ENCODE data around the gene PTPN1. TPM values are rescaled to one million over a fixed set of nuclear protein-coding genes. Genes with fewer than 3 reads are reported as not detected.

Gene PTPN1
- total and polyA plus RNA-seq, 2 of the 13 experiments (the other 11 are each of a cell fraction or from before 2014, with no cell fraction given): 17.7 to 37.2 TPM

DNA sequence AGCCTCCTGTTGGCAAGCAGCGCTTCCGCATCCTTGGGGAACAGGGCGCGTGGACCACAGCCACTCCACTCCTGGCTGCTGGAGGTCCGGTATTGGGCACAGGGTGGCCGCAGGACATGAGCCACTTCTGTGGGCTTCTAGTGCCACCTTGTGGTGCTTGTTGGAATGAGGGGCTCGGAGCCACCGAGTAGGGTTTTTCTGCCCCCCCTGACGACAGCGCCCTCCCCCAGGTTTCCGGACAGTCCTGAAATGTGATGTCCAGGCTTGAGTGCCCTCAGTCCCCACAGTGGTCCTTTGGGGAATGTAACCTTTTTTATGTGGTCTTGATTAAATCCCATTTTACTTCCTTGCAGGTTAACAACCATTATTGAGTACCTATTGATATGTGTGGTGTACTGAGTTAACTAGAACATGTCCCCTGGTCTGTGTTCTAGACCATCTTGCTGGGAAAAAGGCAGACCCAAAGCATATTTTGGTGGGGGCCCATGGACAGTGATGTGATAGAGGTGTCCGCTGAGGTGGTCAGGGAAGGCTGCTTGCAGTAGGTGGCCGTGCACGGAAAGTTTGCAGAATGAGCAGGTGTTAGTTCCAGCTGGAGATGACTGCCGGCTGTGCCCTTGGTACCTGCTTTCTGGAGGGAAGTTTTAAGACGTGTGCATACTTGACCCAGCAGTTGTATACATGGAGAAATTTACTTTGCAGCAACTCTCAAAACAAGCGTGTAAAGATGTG, 70.0 kb downstream of the PTPN1 start (continued):
- TF ChIP-seq, protein P1, sequence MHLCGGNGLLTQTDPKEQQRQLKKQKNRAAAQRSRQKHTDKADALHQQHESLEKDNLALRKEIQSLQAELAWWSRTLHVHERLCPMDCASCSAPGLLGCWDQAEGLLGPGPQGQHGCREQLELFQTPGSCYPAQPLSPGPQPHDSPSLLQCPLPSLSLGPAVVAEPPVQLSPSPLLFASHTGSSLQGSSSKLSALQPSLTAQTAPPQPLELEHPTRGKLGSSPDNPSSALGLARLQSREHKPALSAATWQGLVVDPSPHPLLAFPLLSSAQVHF (CRISPR knock-in tag; IDR thresholded peaks at IDR 0.05): no peak
- TF ChIP-seq MAFF (IDR thresholded peaks at IDR 0.05; ENCODE audit: low read depth, low read length): no peak
- TF ChIP-seq U2AF2 (IDR thresholded peaks at IDR 0.05; ENCODE audit: low read depth, low read length): no peak
- TF ChIP-seq MIER3 (CRISPR knock-in tag; IDR thresholded peaks at IDR 0.05; ENCODE audit: borderline replicate concordance): no peak
- TF ChIP-seq, protein P2, sequence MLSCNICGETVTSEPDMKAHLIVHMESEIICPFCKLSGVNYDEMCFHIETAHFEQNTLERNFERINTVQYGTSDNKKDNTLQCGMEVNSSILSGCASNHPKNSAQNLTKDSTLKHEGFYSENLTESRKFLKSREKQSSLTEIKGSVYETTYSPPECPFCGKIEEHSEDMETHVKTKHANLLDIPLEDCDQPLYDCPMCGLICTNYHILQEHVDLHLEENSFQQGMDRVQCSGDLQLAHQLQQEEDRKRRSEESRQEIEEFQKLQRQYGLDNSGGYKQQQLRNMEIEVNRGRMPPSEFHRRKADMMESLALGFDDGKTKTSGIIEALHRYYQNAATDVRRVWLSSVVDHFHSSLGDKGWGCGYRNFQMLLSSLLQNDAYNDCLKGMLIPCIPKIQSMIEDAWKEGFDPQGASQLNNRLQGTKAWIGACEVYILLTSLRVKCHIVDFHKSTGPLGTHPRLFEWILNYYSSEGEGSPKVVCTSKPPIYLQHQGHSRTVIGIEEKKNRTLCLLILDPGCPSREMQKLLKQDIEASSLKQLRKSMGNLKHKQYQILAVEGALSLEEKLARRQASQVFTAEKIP (CRISPR knock-in tag; IDR thresholded peaks at IDR 0.05; ENCODE audit: borderline replicate concordance): no peak
- TF ChIP-seq ZNF331 (CRISPR knock-in tag; IDR thresholded peaks at IDR 0.05): peak; percentile 81
- TF ChIP-seq ZNF713 (CRISPR knock-in tag; IDR thresholded peaks at IDR 0.05): no peak
- 0 out of 2 replicates have a peak, but pooled peaks have one; percentile 22 for TF ChIP-seq ZNF614 (CRISPR knock-in tag; IDR thresholded peaks at IDR 0.05; ENCODE audit: borderline replicate concordance)
- TF ChIP-seq ZNF747 (CRISPR knock-in tag; IDR thresholded peaks at IDR 0.05; ENCODE audit: borderline replicate concordance): no peak
- TF ChIP-seq, protein P3, sequence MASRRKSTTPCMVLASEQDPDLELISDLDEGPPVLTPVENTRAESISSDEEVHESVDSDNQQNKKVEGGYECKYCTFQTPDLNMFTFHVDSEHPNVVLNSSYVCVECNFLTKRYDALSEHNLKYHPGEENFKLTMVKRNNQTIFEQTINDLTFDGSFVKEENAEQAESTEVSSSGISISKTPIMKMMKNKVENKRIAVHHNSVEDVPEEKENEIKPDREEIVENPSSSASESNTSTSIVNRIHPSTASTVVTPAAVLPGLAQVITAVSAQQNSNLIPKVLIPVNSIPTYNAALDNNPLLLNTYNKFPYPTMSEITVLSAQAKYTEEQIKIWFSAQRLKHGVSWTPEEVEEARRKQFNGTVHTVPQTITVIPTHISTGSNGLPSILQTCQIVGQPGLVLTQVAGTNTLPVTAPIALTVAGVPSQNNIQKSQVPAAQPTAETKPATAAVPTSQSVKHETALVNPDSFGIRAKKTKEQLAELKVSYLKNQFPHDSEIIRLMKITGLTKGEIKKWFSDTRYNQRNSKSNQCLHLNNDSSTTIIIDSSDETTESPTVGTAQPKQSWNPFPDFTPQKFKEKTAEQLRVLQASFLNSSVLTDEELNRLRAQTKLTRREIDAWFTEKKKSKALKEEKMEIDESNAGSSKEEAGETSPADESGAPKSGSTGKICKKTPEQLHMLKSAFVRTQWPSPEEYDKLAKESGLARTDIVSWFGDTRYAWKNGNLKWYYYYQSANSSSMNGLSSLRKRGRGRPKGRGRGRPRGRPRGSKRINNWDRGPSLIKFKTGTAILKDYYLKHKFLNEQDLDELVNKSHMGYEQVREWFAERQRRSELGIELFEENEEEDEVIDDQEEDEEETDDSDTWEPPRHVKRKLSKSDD (CRISPR knock-in tag; IDR thresholded peaks at IDR 0.05; ENCODE audit: low read depth): no peak
- TF ChIP-seq, protein P4, sequence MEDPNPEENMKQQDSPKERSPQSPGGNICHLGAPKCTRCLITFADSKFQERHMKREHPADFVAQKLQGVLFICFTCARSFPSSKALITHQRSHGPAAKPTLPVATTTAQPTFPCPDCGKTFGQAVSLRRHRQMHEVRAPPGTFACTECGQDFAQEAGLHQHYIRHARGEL (CRISPR knock-in tag; IDR thresholded peaks at IDR 0.05): peak; percentile 76; the same call in 1 of the 2 replicates
- TF ChIP-seq ARID2 (CRISPR knock-in tag; IDR thresholded peaks at IDR 0.05; ENCODE audit: borderline replicate concordance): no peak
- no peak for TF ChIP-seq ZNF577 (CRISPR knock-in tag; IDR thresholded peaks at IDR 0.05; ENCODE audit: borderline replicate concordance, low read depth)
- TF ChIP-seq, protein P5, sequence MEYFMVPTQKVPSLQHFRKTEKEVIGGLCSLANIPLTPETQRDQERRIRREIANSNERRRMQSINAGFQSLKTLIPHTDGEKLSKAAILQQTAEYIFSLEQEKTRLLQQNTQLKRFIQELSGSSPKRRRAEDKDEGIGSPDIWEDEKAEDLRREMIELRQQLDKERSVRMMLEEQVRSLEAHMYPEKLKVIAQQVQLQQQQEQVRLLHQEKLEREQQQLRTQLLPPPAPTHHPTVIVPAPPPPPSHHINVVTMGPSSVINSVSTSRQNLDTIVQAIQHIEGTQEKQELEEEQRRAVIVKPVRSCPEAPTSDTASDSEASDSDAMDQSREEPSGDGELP (IDR thresholded peaks at IDR 0.05; ENCODE audit: borderline replicate concordance, low read depth): no peak
- no peak for TF ChIP-seq SMAD9 (CRISPR knock-in tag; IDR thresholded peaks at IDR 0.05)
- TF ChIP-seq ZNF260 (CRISPR knock-in tag; IDR thresholded peaks at IDR 0.05; ENCODE audit: borderline replicate concordance, low read depth): no peak
- TF ChIP-seq CREM (IDR thresholded peaks at IDR 0.05): no peak
- no peak for TF ChIP-seq CREM (CRISPR knock-in tag; IDR thresholded peaks at IDR 0.05)
- no peak for TF ChIP-seq ZNF234 (CRISPR knock-in tag; conservative IDR thresholded peaks at IDR 0.05)
- TF ChIP-seq ZNF766 (CRISPR knock-in tag; IDR thresholded peaks at IDR 0.05; ENCODE audit: borderline replicate concordance): no peak
- no peak for TF ChIP-seq ZNF660 (CRISPR knock-in tag; IDR thresholded peaks at IDR 0.05; ENCODE audit: borderline replicate concordance, low read depth)
- TF ChIP-seq, protein P6, sequence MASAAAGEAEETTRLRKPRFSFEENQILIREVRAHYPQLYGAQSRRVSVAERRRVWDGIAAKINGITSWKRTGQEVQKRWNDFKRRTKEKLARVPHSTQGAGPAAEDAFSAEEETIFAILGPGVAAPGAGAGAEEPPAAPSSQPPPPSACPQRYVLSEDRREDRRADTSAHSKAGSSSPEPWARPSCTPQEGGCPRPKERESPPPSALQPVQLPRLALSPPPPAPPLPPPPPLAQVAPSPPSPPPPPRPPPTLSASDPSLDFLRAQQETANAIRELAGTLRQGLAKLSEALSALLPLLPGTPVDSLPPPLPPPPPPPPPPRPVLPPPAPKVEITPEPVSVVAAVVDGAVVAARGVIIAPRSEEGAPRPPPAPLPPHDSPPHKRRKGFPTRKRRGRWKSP (CRISPR knock-in tag; IDR thresholded peaks at IDR 0.05): no peak
